ENCODE data around the gene GAPDHS. TPM values are rescaled to one million over a fixed set of nuclear protein-coding genes. Genes with fewer than 3 reads are reported as not detected.

GAPDHS gene
- total RNA-seq, 1 experiment from 2014 or later = not detected

GRCh38 chr19:35509861-35510625 is 23.2 kb upstream of the GAPDHS start:
- peak; percentile 73 for DNase-seq (ENCODE audit: low read depth)

- no peak for DNase-seq (ENCODE audit: low read depth)
Measured at GRCh38 chr19:35510626-35510964, 22.7 kb upstream of the GAPDHS start.

- DNase-seq (ENCODE audit: low read depth) = no peak
Measured at GRCh38 chr19:35511337-35511736, 21.9 kb upstream of the GAPDHS start.

- no peak for DNase-seq (ENCODE audit: low read depth)
Measured at GRCh38 chr19:35512831-35513627, 20.2 kb upstream of the GAPDHS start.

GRCh38 chr19:35513628-35514281 is 19.5 kb upstream of the GAPDHS start, which contains the start of gene DMKN:
TSS of gene DMKN (minus strand) at chr19:35513649. CDS start at chr19:35513475, 174 bp downstream.
- peak; percentile 33 for DNase-seq (ENCODE audit: low read depth)

GRCh38 chr19:35514282-35514809 is 18.9 kb upstream of the GAPDHS start:
- no peak for DNase-seq (ENCODE audit: low read depth)

- DNase-seq (ENCODE audit: low read depth) = no peak
Measured at GRCh38 chr19:35516310-35516709, 16.9 kb upstream of the GAPDHS start.

- no peak for DNase-seq (ENCODE audit: low read depth)
Measured at GRCh38 chr19:35517342-35517741, 15.9 kb upstream of the GAPDHS start.

GRCh38 chr19:35518313-35518712 is 14.9 kb upstream of the GAPDHS start:
- DNase-seq (ENCODE audit: low read depth) = peak; percentile 91

- DNase-seq (ENCODE audit: low read depth) = peak; percentile 70
Measured at GRCh38 chr19:35519291-35519690, 14.0 kb upstream of the GAPDHS start.

GRCh38 chr19:35521124-35521743 is 12.0 kb upstream of the GAPDHS start:
- DNase-seq (ENCODE audit: low read depth) = no peak

- no peak for DNase-seq (ENCODE audit: low read depth)
Measured at GRCh38 chr19:35522745-35523327, 10.4 kb upstream of the GAPDHS start.

- no peak for DNase-seq (ENCODE audit: low read depth)
Measured at GRCh38 chr19:35524181-35524837, 8.9 kb upstream of the GAPDHS start.

GRCh38 chr19:35525873-35526272 is 7.4 kb upstream of the GAPDHS start:
- no peak for DNase-seq (ENCODE audit: low read depth)

GRCh38 chr19:35528218-35529038 is 4.8 kb upstream of the GAPDHS start, which contains the start of gene SBSN:
TSS of gene SBSN (minus strand) at chr19:35528311. CDS start at chr19:35528281, 30 bp downstream.
- peak; percentile 86 for DNase-seq (ENCODE audit: low read depth)

GRCh38 chr19:35529241-35530218 is 3.7 kb upstream of the GAPDHS start:
- no peak for DNase-seq (ENCODE audit: low read depth)

GRCh38 chr19:35531291-35531690 is 2.0 kb upstream of the GAPDHS start:
- peak; percentile 37 for DNase-seq (ENCODE audit: low read depth)

- DNase-seq (ENCODE audit: low read depth) = no peak
Measured at GRCh38 chr19:35533822-35534392, 651 bp downstream of the GAPDHS start.
